SU-DHL-6 (cell line): Measurements from ENCODE around the gene FAM83C.
"Not testable (repeated sequence)": the region's sequence is repeated elsewhere in the genome, so short reads cannot be mapped to it uniquely, and the experiment has no call there.

ENCODE experiments used
- H2AFZ ChIP-seq: fragments of 200-600 bp; sonication (generic); 2 replicates; pipeline ENCODE4 v1.6.1; 2014; ENCODE audit warnings: low read depth, mild to moderate bottlenecking, moderate library complexity, mixed read lengths, antibody characterized with exemption, low read length; ENCODE audit not compliant: severe bottlenecking
- H3F3A ChIP-seq: fragments of 200-600 bp; shearing (Covaris generic); 2 replicates; pipeline ENCODE4 v1.6.0; 2016; ENCODE audit warnings: antibody characterized with exemption, mild to moderate bottlenecking; ENCODE audit not compliant: insufficient read depth
- H3K27ac ChIP-seq: fragments of 200-600 bp; sonication (generic); 2 replicates; pipeline ENCODE4 v1.5.1; 2016; ENCODE audit warnings: low read depth, mild to moderate bottlenecking, low read length, moderate library complexity, mixed read lengths
- H3K27me3 ChIP-seq: fragments of 200-600 bp; sonication (generic), shearing (Covaris generic); 2 replicates; pipeline ENCODE4 v1.6.0; 2014; ENCODE audit warnings: mild to moderate bottlenecking, low read length
- H3K36me3 ChIP-seq: fragments of 200-600 bp; sonication (generic); 2 replicates; pipeline ENCODE4 v1.6.1; 2014; ENCODE audit warnings: mild to moderate bottlenecking, low read length, mixed read lengths
- H3K4me2 ChIP-seq: fragments of 300-600, 200-600 bp; shearing (Covaris generic), sonication (generic); 2 replicates; pipeline ENCODE4 v1.6.0; 2014; ENCODE audit warnings: low read length, low read depth, mild to moderate bottlenecking; ENCODE audit not compliant: poor library complexity, severe bottlenecking
- H3K4me3 ChIP-seq: fragments of 200-600 bp; sonication (generic); 2 replicates; pipeline ENCODE4 v1.5.1; 2014; ENCODE audit warnings: antibody characterized with exemption, low read length, mild to moderate bottlenecking, mixed read lengths; ENCODE audit not compliant: insufficient read depth, poor library complexity, severe bottlenecking
- H3K79me2 ChIP-seq: fragments of 200-600 bp; sonication (generic); 2 replicates; pipeline ENCODE4 v1.6.1; 2014; ENCODE audit warnings: mild to moderate bottlenecking, low read length, moderate library complexity; ENCODE audit not compliant: insufficient read depth
- H3K9ac ChIP-seq: fragments of 200-600 bp; sonication (generic); 2 replicates; pipeline ENCODE4 v1.7.0; 2014; ENCODE audit warnings: mild to moderate bottlenecking, low read length
- H3K9me2 ChIP-seq: fragments of 200-600 bp; sonication (generic); replicated peaks from 2 replicates; pipeline ENCODE4 v1.6.1; 2014; ENCODE audit warnings: low read length; ENCODE audit not compliant: insufficient read depth
- H3K9me3 ChIP-seq: fragments of 200-600 bp; sonication (generic); 2 replicates; pipeline ENCODE4 v1.6.1; 2014; ENCODE audit warnings: low read length, mixed read lengths; ENCODE audit not compliant: insufficient read depth
- H4K20me1 ChIP-seq: fragments of 200-600 bp; sonication (generic); 2 replicates; pipeline ENCODE4 v1.6.1; 2014; ENCODE audit warnings: low read depth, mild to moderate bottlenecking, antibody characterized with exemption, low read length, moderate library complexity, mixed read lengths
- EZH2phosphoT487 ChIP-seq: fragments of 200-600 bp; sonication (generic), shearing (Covaris generic); conservative IDR thresholded peaks from 2 replicates; pipeline ENCODE4 v1.6.1; 2018; ENCODE audit warnings: mild to moderate bottlenecking, antibody characterized with exemption, low read length, moderate library complexity, mixed read lengths
- TF ChIP-seq, protein P1 (sequence below): fragments of 200-600 bp; sonication (generic); IDR thresholded peaks from one replicate; pipeline ENCODE4 v1.5.1; 2017; ENCODE audit warnings: antibody characterized with exemption, mild to moderate bottlenecking, low read length, moderate library complexity; ENCODE audit not compliant: insufficient read depth, poor library complexity, severe bottlenecking

The FAM83C gene

DNA sequence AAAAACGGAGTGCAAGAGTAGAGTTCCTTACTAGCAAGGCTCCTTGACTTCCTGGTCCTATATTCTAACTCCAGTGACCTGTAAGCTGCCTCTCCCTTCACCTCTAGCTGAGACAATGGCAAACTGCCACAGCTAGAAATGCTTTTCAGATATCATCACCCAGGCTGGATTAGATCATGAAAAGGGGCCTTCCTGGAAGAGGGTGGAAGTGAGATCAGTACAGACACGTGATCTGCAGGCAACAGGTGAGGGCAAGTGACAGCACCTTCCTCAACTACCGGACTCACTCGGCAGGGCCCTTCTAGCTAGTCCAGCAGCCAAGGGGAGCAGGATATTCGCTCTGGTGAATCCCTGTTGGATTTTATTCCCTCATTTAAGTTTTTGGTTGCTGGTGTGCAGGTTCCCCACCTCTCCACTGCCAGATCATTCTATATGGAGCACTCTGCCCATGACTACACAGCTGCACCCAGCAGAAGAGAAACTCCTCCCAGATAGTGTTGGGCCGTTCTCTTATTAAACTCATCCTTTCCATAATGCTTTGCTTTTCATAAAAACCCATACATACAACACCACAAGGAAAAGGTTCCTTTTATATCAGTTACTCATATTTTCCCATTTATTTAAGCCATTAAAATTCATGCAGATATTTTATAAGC, 26.4 kb upstream of the FAM83C start:
- Histone ChIP-seq H3K27ac (no peak overlapping the region), H3K4me3 (no peak overlapping the region), H3K79me2 (no peaks in the 10 kb centered on the region), H3K36me3 (no peaks in the 10 kb centered on the region), H4K20me1 (no peaks in the 10 kb centered on the region), H3F3A (no peaks in the 10 kb centered on the region), H3K9me3 (no peaks in the 10 kb centered on the region), H3K9ac (no peak overlapping the region), H3K27me3 (no peaks in the 10 kb centered on the region), H3K4me2 (no peak overlapping the region), H3K9me2 (no peaks in the 10 kb centered on the region), H2AFZ (no peak overlapping the region)
- TF ChIP-seq EZH2phosphoT487: no peak
- TF ChIP-seq, protein P1, sequence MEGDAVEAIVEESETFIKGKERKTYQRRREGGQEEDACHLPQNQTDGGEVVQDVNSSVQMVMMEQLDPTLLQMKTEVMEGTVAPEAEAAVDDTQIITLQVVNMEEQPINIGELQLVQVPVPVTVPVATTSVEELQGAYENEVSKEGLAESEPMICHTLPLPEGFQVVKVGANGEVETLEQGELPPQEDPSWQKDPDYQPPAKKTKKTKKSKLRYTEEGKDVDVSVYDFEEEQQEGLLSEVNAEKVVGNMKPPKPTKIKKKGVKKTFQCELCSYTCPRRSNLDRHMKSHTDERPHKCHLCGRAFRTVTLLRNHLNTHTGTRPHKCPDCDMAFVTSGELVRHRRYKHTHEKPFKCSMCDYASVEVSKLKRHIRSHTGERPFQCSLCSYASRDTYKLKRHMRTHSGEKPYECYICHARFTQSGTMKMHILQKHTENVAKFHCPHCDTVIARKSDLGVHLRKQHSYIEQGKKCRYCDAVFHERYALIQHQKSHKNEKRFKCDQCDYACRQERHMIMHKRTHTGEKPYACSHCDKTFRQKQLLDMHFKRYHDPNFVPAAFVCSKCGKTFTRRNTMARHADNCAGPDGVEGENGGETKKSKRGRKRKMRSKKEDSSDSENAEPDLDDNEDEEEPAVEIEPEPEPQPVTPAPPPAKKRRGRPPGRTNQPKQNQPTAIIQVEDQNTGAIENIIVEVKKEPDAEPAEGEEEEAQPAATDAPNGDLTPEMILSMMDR: no peak

DNA sequence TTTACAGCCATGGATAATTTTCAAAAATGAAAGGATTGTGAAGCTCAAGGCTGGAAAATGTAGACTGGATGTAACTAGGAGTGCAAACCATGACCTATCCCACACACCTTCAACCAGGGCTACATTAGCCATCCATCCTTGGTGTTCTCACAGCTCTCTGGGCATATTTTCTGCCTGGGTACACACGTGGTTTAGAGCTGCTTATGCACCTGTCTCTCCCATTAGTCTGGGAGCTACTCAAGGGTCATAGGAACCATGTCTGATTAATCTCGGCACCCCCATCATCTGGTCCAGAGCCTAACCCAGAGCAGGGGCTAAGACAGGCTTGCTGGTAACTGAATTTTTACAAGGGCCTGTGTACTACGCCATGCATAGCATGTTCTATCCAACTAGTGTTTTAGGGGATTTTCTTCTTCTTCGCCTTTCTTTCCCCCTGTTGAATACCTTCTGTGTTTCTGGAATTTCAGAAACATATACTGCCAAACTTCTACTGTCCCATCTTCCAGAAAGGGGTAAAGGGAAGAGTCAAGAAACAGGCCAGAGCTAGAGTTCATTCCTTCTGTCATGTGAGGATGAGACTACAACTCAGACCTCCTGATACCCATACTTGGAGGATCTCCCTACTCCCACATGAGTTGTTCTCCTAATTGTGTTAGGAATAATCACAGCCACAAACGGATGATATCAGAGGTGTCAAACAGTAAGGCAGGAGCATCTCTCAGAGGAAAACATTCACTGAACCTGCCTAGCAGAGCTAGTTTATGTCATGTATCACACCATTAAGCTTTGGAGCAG, 25.4 kb upstream of the FAM83C start:
- no peaks in the 10 kb centered on the region for H3K36me3 ChIP-seq
- H3K9ac ChIP-seq: no peak overlapping the region

DNA sequence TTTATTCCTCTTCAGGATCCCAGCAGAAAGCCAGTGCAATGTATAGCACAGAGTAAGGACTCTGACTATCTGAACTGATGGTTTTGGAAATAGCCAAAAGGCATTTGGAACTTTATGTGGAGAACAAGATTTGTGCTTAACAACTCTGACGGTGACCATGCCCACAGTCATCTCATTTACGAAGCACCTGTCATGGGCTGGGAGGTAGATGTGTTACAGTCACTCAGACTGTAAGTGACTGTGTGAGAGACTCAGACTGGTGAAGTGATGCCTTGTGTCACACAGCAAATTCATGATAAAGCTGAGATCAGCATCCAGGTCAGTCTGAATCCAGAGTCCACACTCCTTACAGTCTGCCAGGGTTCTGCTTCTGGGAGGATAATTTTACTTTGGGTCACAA, 23.9 kb upstream of the FAM83C start:
- Histone ChIP-seq H3K79me2 (no peaks in the 10 kb centered on the region), H4K20me1 (no peaks in the 10 kb centered on the region), H3K9me2 (no peaks in the 10 kb centered on the region), H2AFZ (no peak overlapping the region), H3K9me3 (no peaks in the 10 kb centered on the region), H3K4me3 (no peak overlapping the region), H3F3A (no peaks in the 10 kb centered on the region), H3K4me2 (no peak overlapping the region), H3K36me3 (no peaks in the 10 kb centered on the region), H3K9ac (no peak overlapping the region), H3K27ac (no peak overlapping the region), H3K27me3 (no peaks in the 10 kb centered on the region)
- no peak for TF ChIP-seq EZH2phosphoT487
- TF ChIP-seq, protein P1: no peak

More for the DNA sequence above, 25.4 kb upstream of the FAM83C start:
- Histone ChIP-seq H3K27ac (no peak overlapping the region), H3F3A (no peaks in the 10 kb centered on the region), H4K20me1 (no peaks in the 10 kb centered on the region), H3K4me2 (no peak overlapping the region), H3K4me3 (no peak overlapping the region), H3K9me3 (no peaks in the 10 kb centered on the region), H3K79me2 (no peaks in the 10 kb centered on the region), H3K27me3 (no peaks in the 10 kb centered on the region), H2AFZ (no peak overlapping the region), H3K9me2 (no peaks in the 10 kb centered on the region)
- no peak for TF ChIP-seq EZH2phosphoT487
- TF ChIP-seq, protein P1: no peak

DNA sequence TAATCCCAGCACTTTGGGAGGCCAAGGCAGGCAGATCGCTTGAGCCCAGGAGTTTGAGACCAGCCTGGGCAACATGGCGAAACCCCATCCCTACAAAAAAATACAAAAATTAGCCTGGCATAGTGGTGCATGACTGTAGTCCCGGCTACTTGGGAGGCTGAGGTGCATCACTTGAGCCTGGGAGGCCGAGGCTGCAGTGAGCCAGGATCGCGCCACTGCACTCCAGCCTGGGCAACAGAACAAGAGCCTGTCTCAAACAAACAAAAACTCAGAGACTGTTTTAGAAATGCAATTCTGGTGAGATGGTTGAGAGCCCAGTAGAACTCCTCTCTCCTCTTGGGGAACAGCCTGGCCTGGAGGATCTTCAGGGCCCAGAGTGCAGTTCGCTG, 23.4 kb upstream of the FAM83C start:
- H3K9me2 ChIP-seq, H3K36me3 ChIP-seq, H2AFZ ChIP-seq, H3K27me3 ChIP-seq, H4K20me1 ChIP-seq, H3K27ac ChIP-seq, H3K9me3 ChIP-seq, H3K4me3 ChIP-seq, H3F3A ChIP-seq, H3K9ac ChIP-seq, H3K79me2 ChIP-seq, H3K4me2 ChIP-seq: not testable (repeated sequence)
